ENCODE data around the gene CCNE1. TPM values are rescaled to one million over a fixed set of nuclear protein-coding genes. Genes with fewer than 3 reads are reported as not detected.
"Not testable (repeated sequence)": the region's sequence is repeated elsewhere in the genome, so short reads cannot be mapped to it uniquely, and the experiment has no call there.

The CCNE1 gene
- total RNA-seq, 1 donor, result 4.7 TPM

DNA sequence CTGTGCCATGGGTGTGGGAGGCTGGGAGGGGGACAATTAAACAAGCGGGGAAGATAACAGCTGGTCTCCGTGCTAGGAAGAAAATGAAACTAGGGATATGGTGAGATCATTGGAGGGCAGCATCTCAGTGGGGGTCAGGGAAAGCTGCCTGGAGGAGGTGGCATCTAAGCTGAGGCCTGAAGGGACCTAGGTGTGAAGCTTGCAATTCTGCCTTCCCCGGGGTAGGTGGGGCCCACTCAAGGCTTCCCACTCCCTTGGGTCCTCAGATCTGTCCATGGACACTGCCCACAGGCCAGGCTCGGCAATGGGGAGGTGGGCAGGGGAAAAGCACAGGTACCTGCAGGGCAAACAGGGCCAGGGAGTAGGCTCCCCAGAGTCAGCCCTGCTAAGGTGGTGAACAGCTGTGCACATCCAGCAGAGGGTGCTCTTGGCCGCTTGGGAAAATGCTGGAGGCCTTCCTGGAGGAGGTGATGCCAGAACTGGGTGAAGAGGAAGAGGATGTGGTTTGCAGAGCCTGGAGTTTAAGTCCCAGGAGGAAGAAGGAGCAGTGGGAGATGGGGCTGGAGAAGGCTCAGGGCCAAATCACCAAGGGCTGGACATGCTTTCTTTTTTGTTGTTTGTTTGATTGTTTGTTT lies 25.7 kb upstream of the CCNE1 start:
- H2AFZ ChIP-seq (ENCODE audit: low read length), result no peak overlapping the region
- no peak overlapping the region for H3K27ac ChIP-seq (ENCODE audit: low read depth, low read length)
- H3K9me3 ChIP-seq (ENCODE audit: low read depth, low read length), result no peaks in the 10 kb centered on the region
- H3K27me3 ChIP-seq (ENCODE audit: insufficient read depth, low read length), result peaks cover 7% of the 10 kb centered on the region
- no peaks in the 10 kb centered on the region for H3K79me2 ChIP-seq (ENCODE audit: insufficient read depth, low read length)
- DNase-seq (ENCODE audit: insufficient read length, low spot score, missing footprints), result no peak
- H3K36me3 ChIP-seq (ENCODE audit: insufficient read depth, low read length), result no peaks in the 10 kb centered on the region
- H4K20me1 ChIP-seq (ENCODE audit: insufficient read depth, low read length), result no peaks in the 10 kb centered on the region
- H3K4me3 ChIP-seq (ENCODE audit: insufficient read depth, low read length), result no peak overlapping the region
- no peak overlapping the region for H3K4me2 ChIP-seq (ENCODE audit: insufficient read depth, low read length)
- TF ChIP-seq, protein P1, sequence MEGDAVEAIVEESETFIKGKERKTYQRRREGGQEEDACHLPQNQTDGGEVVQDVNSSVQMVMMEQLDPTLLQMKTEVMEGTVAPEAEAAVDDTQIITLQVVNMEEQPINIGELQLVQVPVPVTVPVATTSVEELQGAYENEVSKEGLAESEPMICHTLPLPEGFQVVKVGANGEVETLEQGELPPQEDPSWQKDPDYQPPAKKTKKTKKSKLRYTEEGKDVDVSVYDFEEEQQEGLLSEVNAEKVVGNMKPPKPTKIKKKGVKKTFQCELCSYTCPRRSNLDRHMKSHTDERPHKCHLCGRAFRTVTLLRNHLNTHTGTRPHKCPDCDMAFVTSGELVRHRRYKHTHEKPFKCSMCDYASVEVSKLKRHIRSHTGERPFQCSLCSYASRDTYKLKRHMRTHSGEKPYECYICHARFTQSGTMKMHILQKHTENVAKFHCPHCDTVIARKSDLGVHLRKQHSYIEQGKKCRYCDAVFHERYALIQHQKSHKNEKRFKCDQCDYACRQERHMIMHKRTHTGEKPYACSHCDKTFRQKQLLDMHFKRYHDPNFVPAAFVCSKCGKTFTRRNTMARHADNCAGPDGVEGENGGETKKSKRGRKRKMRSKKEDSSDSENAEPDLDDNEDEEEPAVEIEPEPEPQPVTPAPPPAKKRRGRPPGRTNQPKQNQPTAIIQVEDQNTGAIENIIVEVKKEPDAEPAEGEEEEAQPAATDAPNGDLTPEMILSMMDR (IDR thresholded peaks at IDR 0.05; ENCODE audit: extremely low read depth, low read depth, low read length), result peak; percentile 7
- no peaks in the 10 kb centered on the region for H3K4me1 ChIP-seq (ENCODE audit: insufficient read depth, low read length)

DNA sequence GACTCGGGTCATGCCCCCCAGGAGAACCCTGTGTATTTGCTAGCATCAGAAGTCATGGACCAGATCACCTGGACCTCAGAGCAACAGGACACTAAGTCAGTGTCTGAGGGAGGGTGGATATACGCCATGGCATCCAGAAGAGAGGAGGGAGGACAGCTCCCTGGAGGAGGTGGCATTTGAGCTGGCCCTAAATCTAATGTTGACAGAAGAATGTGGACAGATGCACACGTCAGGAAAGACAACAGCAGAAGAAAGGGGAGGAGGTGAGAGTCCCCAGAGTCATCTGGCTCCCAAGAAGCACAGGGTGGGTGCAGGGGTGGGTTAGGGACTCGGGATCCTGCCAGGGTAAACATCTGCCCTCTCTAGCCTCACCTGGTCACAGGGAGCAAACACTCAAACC lies 24.5 kb upstream of the CCNE1 start:
- peaks cover 7% of the 10 kb centered on the region for H3K27me3 ChIP-seq (ENCODE audit: insufficient read depth, low read length)
- H3K4me2 ChIP-seq (ENCODE audit: insufficient read depth, low read length), result no peak overlapping the region
- no peak for DNase-seq (ENCODE audit: insufficient read length, low spot score, missing footprints)
- TF ChIP-seq, protein P1 (IDR thresholded peaks at IDR 0.05; ENCODE audit: extremely low read depth, low read depth, low read length), result no peak
- no peak overlapping the region for H2AFZ ChIP-seq (ENCODE audit: low read length)
- H4K20me1 ChIP-seq (ENCODE audit: insufficient read depth, low read length), result no peaks in the 10 kb centered on the region
- H3K79me2 ChIP-seq (ENCODE audit: insufficient read depth, low read length), result no peaks in the 10 kb centered on the region
- no peak overlapping the region for H3K4me3 ChIP-seq (ENCODE audit: insufficient read depth, low read length)
- no peaks in the 10 kb centered on the region for H3K9me3 ChIP-seq (ENCODE audit: low read depth, low read length)
- H3K36me3 ChIP-seq (ENCODE audit: insufficient read depth, low read length), result no peaks in the 10 kb centered on the region
- H3K27ac ChIP-seq (ENCODE audit: low read depth, low read length), result no peak overlapping the region
- H3K4me1 ChIP-seq (ENCODE audit: insufficient read depth, low read length), result no peaks in the 10 kb centered on the region

DNA sequence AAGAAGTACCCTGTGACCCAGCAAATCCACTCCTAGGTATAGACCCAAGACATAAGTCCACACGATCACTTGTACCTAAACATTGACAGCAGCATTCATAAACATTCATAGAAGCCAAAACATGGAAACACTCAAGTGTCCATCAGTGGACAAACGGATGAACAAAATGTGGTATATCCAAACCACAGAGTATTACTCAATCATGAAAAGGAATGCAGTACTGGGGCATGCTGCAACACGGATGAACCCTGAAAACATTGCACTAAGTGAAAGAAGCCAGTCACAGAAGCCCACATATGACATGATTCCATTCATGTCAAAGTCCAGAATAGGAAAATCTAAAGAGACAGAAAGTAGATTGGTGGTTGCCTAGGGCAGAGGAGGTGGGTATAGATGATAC lies 22.8 kb upstream of the CCNE1 start:
- Histone ChIP-seq H3K36me3 (ENCODE audit: insufficient read depth, low read length) (no peaks in the 10 kb centered on the region), H3K79me2 (ENCODE audit: insufficient read depth, low read length) (no peaks in the 10 kb centered on the region), H3K4me2 (ENCODE audit: insufficient read depth, low read length) (no peak overlapping the region), H3K4me3 (ENCODE audit: insufficient read depth, low read length) (no peak overlapping the region), H4K20me1 (ENCODE audit: insufficient read depth, low read length) (no peaks in the 10 kb centered on the region), H3K4me1 (ENCODE audit: insufficient read depth, low read length) (no peaks in the 10 kb centered on the region), H2AFZ (ENCODE audit: low read length) (no peak overlapping the region), H3K27me3 (ENCODE audit: insufficient read depth, low read length) (peaks cover 7% of the 10 kb centered on the region), H3K27ac (ENCODE audit: low read depth, low read length) (no peak overlapping the region), H3K9me3 (ENCODE audit: low read depth, low read length) (no peaks in the 10 kb centered on the region)
- TF ChIP-seq, protein P1 (IDR thresholded peaks at IDR 0.05; ENCODE audit: extremely low read depth, low read depth, low read length), result no peak
- DNase-seq (ENCODE audit: insufficient read length, low spot score, missing footprints), result no peak

DNA sequence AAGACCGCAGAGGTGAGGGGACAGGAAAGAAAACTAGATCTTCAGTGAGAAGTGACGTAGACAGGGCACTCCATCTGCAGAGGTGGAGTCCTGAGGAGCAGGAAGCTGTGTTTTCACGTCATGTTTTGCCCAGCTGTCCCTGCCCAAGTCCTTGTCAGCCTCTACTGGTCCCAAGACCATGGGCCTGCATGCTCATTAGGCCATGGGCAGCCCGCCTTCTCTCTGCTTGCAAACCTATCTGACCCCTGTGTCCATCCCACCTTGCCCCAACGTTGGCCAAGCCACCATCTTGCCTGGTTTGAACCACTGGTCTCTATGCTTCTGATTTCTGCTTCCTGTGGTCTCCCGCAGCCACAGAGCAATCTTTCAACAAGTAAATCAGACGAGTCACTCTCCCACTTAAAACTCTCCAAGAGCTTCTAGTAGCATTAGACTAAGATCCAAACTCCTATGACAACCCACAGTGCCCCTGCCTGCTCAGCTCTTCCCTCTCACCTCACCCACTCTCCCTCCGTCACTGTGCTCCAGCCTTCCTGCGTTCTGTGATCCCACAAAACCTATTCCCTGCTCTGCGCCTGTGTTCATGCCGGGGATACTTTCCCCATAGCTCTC lies 18.6 kb upstream of the CCNE1 start:
- peaks cover 13% of the 10 kb centered on the region for H3K27me3 ChIP-seq (ENCODE audit: insufficient read depth, low read length)
- no peaks in the 10 kb centered on the region for H3K9me3 ChIP-seq (ENCODE audit: low read depth, low read length)
- TF ChIP-seq, protein P1 (IDR thresholded peaks at IDR 0.05; ENCODE audit: extremely low read depth, low read depth, low read length), result no peak
- no peak for DNase-seq (ENCODE audit: insufficient read length, low spot score, missing footprints)
- H3K79me2 ChIP-seq (ENCODE audit: insufficient read depth, low read length), result no peaks in the 10 kb centered on the region
- H3K4me2 ChIP-seq (ENCODE audit: insufficient read depth, low read length), result no peak overlapping the region
- no peaks in the 10 kb centered on the region for H4K20me1 ChIP-seq (ENCODE audit: insufficient read depth, low read length)
- H3K4me3 ChIP-seq (ENCODE audit: insufficient read depth, low read length), result no peak overlapping the region
- no peaks in the 10 kb centered on the region for H3K36me3 ChIP-seq (ENCODE audit: insufficient read depth, low read length)
- no peaks in the 10 kb centered on the region for H3K4me1 ChIP-seq (ENCODE audit: insufficient read depth, low read length)
- no peak overlapping the region for H2AFZ ChIP-seq (ENCODE audit: low read length)
- H3K27ac ChIP-seq (ENCODE audit: low read depth, low read length), result no peak overlapping the region

DNA sequence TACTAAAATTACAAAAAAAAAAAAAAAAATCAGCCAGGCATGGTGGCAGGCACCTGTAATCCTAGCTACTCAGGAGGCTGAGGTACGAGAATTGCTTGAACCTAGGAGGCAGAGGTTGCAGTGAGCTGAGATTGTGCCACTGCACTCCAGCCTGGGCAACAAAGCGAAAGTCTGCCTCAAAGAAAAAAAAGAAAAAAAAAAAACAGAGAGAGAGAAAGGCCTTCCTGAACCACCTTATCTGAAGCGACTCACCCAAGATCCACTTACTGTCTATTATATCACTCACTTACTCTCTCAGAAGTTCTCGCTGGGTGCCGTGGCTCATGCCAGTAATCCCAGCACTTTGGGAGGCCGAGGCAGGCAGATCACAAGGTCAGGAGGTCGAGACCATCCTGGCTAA lies 17.3 kb upstream of the CCNE1 start:
- H3K27me3 ChIP-seq (ENCODE audit: insufficient read depth, low read length), result peaks cover 13% of the 10 kb centered on the region
- not testable (repeated sequence) for H3K27ac ChIP-seq (ENCODE audit: low read depth, low read length); H4K20me1 ChIP-seq (ENCODE audit: insufficient read depth, low read length); H3K4me2 ChIP-seq (ENCODE audit: insufficient read depth, low read length); H3K9me3 ChIP-seq (ENCODE audit: low read depth, low read length); H3K4me1 ChIP-seq (ENCODE audit: insufficient read depth, low read length); H3K36me3 ChIP-seq (ENCODE audit: insufficient read depth, low read length); H3K4me3 ChIP-seq (ENCODE audit: insufficient read depth, low read length); DNase-seq (ENCODE audit: insufficient read length, low spot score, missing footprints); H3K79me2 ChIP-seq (ENCODE audit: insufficient read depth, low read length); H2AFZ ChIP-seq (ENCODE audit: low read length)

All from osteoblast (primary cell).